Measurements from ENCODE around the gene GABARAPL1. TPM values are rescaled to one million over a fixed set of nuclear protein-coding genes. Genes with fewer than 3 reads are reported as not detected.

Gene GABARAPL1
- 6.0 TPM for polyA plus RNA-seq (2012; ENCODE audit: missing spikeins)

GRCh38 chr12:10212739-10213131 is at the start of gene GABARAPL1:
Gene GABARAPL1 (plus strand): TSS chr12:10212877. CDS start chr12:10213130, 253 bp downstream.
- TF ChIP-seq POLR2AphosphoS5 (IDR thresholded peaks at IDR 0.05; ENCODE audit: low read depth, low read length) (no peak), TAF1 (IDR thresholded peaks at IDR 0.05; ENCODE audit: borderline replicate concordance, low read depth, low read length) (no peak), POLR2A (IDR thresholded peaks at IDR 0.05; ENCODE audit: low read depth, low read length) (no peak)
- FAIRE-seq = peak; percentile 60
- DNase-seq (ENCODE audit: insufficient read length) = peak; percentile 69

GRCh38 chr12:10163084-10163483 is 49.6 kb upstream of the GABARAPL1 start:
- FAIRE-seq (no peak), DNase-seq (ENCODE audit: insufficient read length) (no peak)
- TF ChIP-seq POLR2AphosphoS5 (IDR thresholded peaks at IDR 0.05; ENCODE audit: low read depth, low read length) (no peak), TAF1 (IDR thresholded peaks at IDR 0.05; ENCODE audit: borderline replicate concordance, low read depth, low read length) (no peak), POLR2A (IDR thresholded peaks at IDR 0.05; ENCODE audit: low read depth, low read length) (no peak)

- DNase-seq (ENCODE audit: insufficient read length) = no peak
- TF ChIP-seq POLR2AphosphoS5 (IDR thresholded peaks at IDR 0.05; ENCODE audit: low read depth, low read length) (no peak), TAF1 (IDR thresholded peaks at IDR 0.05; ENCODE audit: borderline replicate concordance, low read depth, low read length) (no peak), POLR2A (IDR thresholded peaks at IDR 0.05; ENCODE audit: low read depth, low read length) (no peak)
- no peak for FAIRE-seq
Measured at GRCh38 chr12:10165421-10165820, 47.3 kb upstream of the GABARAPL1 start.

- no peak for FAIRE-seq
- TF ChIP-seq TAF1 (IDR thresholded peaks at IDR 0.05; ENCODE audit: borderline replicate concordance, low read depth, low read length) = no peak
- no peak for TF ChIP-seq POLR2A (IDR thresholded peaks at IDR 0.05; ENCODE audit: low read depth, low read length)
- TF ChIP-seq POLR2AphosphoS5 (IDR thresholded peaks at IDR 0.05; ENCODE audit: low read depth, low read length) = no peak
Measured at GRCh38 chr12:10167599-10167998, 45.1 kb upstream of the GABARAPL1 start.

GRCh38 chr12:10169104-10169503 is 43.6 kb upstream of the GABARAPL1 start:
- TF ChIP-seq POLR2A (IDR thresholded peaks at IDR 0.05; ENCODE audit: low read depth, low read length) (no peak), TAF1 (IDR thresholded peaks at IDR 0.05; ENCODE audit: borderline replicate concordance, low read depth, low read length) (no peak), POLR2AphosphoS5 (IDR thresholded peaks at IDR 0.05; ENCODE audit: low read depth, low read length) (no peak)
- FAIRE-seq (no peak), DNase-seq (ENCODE audit: insufficient read length) (no peak)

More at GRCh38 chr12:10167599-10167998, 45.1 kb upstream of the GABARAPL1 start:
- no peak for DNase-seq (ENCODE audit: insufficient read length)

GRCh38 chr12:10170216-10170615 is 42.5 kb upstream of the GABARAPL1 start:
- FAIRE-seq (no peak), DNase-seq (ENCODE audit: insufficient read length) (no peak)
- TF ChIP-seq POLR2AphosphoS5 (IDR thresholded peaks at IDR 0.05; ENCODE audit: low read depth, low read length) (no peak), POLR2A (IDR thresholded peaks at IDR 0.05; ENCODE audit: low read depth, low read length) (no peak), TAF1 (IDR thresholded peaks at IDR 0.05; ENCODE audit: borderline replicate concordance, low read depth, low read length) (no peak)

GRCh38 chr12:10171973-10172728 is 40.5 kb upstream of the GABARAPL1 start, which contains the start of gene OLR1:
Gene OLR1 (minus strand): TSS chr12:10172132. CDS start chr12:10172077, 55 bp downstream.
- TF ChIP-seq POLR2A (IDR thresholded peaks at IDR 0.05; ENCODE audit: low read depth, low read length) (no peak), TAF1 (IDR thresholded peaks at IDR 0.05; ENCODE audit: borderline replicate concordance, low read depth, low read length) (no peak), POLR2AphosphoS5 (IDR thresholded peaks at IDR 0.05; ENCODE audit: low read depth, low read length) (no peak)
- peak; percentile 17 for FAIRE-seq
- no peak for DNase-seq (ENCODE audit: insufficient read length)

- TF ChIP-seq TAF1 (IDR thresholded peaks at IDR 0.05; ENCODE audit: borderline replicate concordance, low read depth, low read length) (no peak), POLR2A (IDR thresholded peaks at IDR 0.05; ENCODE audit: low read depth, low read length) (no peak), POLR2AphosphoS5 (IDR thresholded peaks at IDR 0.05; ENCODE audit: low read depth, low read length) (no peak)
- DNase-seq (ENCODE audit: insufficient read length) = no peak
- no peak for FAIRE-seq
Measured at GRCh38 chr12:10174986-10175614, 37.6 kb upstream of the GABARAPL1 start.

- TF ChIP-seq TAF1 (IDR thresholded peaks at IDR 0.05; ENCODE audit: borderline replicate concordance, low read depth, low read length) (no peak), POLR2AphosphoS5 (IDR thresholded peaks at IDR 0.05; ENCODE audit: low read depth, low read length) (no peak), POLR2A (IDR thresholded peaks at IDR 0.05; ENCODE audit: low read depth, low read length) (no peak)
- FAIRE-seq = peak; percentile 9
- no peak for DNase-seq (ENCODE audit: insufficient read length)
Measured at GRCh38 chr12:10175846-10176636, 36.6 kb upstream of the GABARAPL1 start.

- FAIRE-seq (no peak), DNase-seq (ENCODE audit: insufficient read length) (no peak)
- TF ChIP-seq TAF1 (IDR thresholded peaks at IDR 0.05; ENCODE audit: borderline replicate concordance, low read depth, low read length) = no peak
- TF ChIP-seq POLR2A (IDR thresholded peaks at IDR 0.05; ENCODE audit: low read depth, low read length) = no peak
Measured at GRCh38 chr12:10178821-10179220, 33.9 kb upstream of the GABARAPL1 start, which contains the start of gene TMEM52B. Gene TMEM52B (plus strand): TSS chr12:10179032. CDS start chr12:10179575, 543 bp downstream.

GRCh38 chr12:10179776-10180181 is 32.9 kb upstream of the GABARAPL1 start:
- TF ChIP-seq POLR2A (IDR thresholded peaks at IDR 0.05; ENCODE audit: low read depth, low read length) (no peak), POLR2AphosphoS5 (IDR thresholded peaks at IDR 0.05; ENCODE audit: low read depth, low read length) (no peak), TAF1 (IDR thresholded peaks at IDR 0.05; ENCODE audit: borderline replicate concordance, low read depth, low read length) (no peak)
- no peak for DNase-seq (ENCODE audit: insufficient read length)
- FAIRE-seq = no peak
